Fibroblast of skin of left quadriceps (primary cell): ENCODE data around the gene ADRA1B.
"Not testable (repeated sequence)": the region's sequence is repeated elsewhere in the genome, so short reads cannot be mapped to it uniquely, and the experiment has no call there.

Experiments used
- DNase-seq, 2 experiments: peaks; one replicate each; pipeline ENCODE4 v3.0.0-alpha.2; 2013; ENCODE audit warnings: low read depth in 2 of 2

The ADRA1B gene

DNA sequence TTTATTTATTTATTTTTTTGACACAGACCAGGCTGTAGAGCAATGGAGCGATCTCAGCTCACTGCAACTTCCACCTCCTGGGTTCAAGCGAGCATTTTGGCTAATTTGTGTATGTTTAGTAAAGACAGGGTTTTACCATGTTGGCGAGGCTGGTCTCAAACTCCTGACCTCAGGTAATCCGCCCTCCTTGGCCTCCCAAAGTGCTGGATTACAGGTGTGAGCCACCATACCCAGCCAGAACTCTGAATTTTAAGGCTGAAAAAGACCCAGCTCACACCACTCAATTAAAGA, 49.5 kb downstream of the ADRA1B start:
- DNase-seq = not testable (repeated sequence)

DNA sequence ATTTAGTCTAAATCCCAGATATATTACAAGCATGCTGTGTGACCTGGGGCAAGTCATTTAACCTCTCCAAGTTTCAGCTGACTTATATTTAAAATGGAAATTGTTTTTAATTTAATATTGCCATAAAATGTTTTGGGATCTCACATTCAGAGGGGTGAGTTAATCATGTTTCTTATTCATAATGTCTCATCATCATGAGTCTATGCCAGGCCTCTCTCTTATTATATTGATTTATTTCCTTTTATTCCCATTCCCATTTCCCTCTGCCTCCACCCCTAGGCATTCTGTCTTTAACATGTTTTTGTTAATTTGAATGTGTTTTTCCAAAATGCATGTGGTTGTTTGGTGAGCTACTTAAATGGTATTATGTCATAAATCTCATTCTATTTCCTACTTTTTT, 53.7 kb downstream of the ADRA1B start:
- no peak for DNase-seq

DNA sequence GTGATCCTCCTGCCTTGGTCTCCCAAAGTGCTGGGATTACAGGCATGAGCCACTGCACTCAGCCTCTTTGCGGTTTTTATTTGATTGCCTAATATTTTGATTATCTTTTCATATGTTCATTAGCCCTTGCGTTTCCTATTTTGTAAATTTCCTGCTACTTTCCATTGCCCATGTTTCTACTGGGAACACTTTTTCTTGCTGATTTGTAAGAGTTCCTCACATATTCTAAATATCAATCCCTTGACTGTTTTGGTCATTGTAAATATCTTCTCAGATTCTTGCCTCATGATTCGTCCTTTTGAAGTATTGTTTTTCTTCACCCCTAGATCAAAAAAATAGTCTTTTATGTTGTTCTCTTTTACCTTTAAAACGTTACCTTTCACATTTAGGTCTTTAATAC, 54.8 kb downstream of the ADRA1B start:
- peak in 1 of 2 experiments; percentile 54 for DNase-seq

DNA sequence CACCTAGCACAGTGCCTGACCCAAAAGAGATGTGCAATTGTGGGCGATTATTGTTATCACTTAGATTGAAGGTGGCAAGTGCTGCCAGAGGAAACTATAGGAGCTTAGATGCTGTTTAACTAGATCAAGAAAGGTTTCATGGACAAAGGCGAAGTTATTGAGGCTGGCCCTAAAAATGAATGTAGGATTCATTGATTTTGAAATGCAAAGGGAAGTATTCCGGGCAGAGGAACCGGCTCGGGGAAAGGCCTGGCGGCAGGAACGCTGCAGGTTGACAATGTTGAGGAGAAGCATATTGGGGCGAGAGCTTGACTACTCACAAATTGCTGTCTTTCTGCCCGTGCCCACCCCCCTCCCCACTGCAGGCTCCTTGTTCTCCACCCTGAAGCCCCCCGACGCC, 55.2 kb downstream of the ADRA1B start:
- DNase-seq = no peak

DNA sequence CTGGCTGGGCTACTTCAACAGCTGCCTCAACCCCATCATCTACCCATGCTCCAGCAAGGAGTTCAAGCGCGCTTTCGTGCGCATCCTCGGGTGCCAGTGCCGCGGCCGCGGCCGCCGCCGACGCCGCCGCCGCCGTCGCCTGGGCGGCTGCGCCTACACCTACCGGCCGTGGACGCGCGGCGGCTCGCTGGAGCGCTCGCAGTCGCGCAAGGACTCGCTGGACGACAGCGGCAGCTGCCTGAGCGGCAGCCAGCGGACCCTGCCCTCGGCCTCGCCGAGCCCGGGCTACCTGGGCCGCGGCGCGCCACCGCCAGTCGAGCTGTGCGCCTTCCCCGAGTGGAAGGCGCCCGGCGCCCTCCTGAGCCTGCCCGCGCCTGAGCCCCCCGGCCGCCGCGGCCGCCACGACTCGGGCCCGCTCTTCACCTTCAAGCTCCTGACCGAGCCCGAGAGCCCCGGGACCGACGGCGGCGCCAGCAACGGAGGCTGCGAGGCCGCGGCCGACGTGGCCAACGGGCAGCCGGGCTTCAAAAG, 55.7 kb downstream of the ADRA1B start:
- no peak for DNase-seq

DNA sequence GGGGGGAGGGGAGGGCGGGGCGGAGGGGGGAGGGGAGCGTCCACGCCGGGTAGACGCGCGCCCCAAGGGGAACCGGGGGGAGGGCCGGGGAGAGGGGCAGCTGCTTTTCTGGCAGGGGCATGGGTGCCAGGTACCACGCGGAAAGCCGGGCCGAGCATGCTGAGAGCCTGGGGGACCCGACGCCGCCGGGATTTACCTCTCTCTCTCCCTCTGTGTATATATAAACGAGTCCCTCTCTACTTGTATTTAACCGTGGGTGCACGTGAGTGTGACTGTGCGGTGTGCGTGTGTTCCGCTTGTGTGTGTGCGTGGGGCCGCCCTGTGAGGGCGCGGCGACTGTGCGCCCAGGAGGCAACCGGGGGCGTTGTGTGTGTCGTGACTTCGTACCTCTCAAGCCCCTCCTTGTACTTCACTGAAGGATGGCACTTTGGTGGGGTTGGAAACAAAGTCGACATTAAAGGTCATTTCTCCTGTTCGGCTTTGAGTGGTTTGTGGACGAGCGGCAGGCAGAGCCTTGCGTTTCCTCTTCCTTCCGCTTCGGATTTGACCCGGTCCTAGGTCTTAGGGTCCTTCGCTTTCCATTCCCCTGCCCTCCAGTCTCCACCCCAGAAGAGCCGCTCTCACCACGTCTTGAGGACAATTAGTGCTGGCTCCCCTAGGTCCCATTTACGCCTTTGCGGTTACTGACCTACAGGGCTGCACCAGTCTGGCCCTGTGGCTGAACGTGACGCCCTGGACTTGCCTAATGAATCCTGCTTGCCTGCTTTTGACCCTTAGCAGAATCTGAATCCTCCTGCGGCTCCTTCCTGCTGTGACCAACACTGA, 56.5 kb downstream of the ADRA1B start:
- DNase-seq = no peak

DNA sequence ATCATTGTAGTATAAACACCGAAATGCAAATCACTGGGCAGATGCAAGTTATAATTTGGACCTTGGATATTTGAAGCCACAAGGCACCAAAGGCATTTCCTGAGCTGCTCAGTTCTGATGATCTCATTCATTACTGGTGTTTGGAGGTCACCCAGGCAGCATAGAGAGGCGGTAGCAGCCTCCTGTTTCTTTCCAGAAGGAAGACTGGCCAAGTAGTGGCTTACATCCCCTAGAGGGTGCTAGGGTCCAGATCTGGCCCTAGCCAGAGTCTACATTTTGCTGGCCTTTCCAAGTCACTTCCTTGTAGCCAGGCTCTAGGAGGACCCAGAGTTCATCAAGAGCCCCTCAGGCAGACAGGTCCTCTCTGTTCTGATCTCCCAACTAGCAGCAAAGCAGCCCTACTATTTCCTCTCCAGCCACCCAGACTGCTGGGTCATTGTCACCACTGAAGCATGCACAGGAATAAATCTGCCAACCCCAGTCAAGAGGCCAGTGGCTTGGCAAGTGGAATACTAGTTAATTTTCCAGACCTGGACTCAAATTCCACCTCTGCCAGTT, 59.3 kb downstream of the ADRA1B start:
- peak; percentile 86 to 88 for DNase-seq

DNA sequence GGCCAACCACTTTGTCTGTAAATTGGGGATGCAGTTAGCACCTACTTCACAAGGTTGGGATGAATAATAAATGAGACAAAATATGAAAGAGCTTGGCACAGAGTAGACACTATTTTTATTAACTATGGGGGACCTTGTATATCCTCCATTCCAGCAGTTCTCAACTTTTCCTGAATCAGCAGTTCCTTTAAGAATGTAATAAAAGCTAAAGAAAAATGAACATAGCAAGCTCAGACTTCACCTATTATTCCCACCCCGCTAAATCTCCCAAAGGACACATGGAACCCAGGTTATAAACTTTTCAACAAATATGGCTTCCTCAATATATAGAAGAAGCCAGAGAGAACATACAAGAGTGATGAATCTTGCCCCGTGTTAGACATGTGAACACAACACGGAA, 60.6 kb downstream of the ADRA1B start:
- no peak for DNase-seq

DNA sequence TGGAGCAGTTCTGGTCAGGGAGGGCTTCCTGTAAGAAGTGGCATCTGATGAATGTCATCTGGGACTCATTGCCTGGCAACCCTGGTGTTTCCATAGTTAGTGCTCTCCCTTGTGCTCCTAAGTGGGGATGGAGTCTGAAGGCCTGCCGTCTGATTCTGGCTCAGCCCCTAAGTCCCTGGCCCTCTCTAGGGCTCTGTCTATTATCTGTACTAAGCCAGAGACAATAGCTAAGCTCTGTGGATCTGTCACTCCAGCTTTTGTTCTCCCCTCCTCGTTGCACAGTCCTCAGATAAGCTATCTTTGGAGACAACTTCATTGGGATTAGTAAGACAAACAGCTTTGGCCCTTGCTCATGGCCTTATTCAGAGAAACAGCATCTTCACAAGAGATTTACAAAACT, 62.1 kb downstream of the ADRA1B start:
- no peak for DNase-seq

DNA sequence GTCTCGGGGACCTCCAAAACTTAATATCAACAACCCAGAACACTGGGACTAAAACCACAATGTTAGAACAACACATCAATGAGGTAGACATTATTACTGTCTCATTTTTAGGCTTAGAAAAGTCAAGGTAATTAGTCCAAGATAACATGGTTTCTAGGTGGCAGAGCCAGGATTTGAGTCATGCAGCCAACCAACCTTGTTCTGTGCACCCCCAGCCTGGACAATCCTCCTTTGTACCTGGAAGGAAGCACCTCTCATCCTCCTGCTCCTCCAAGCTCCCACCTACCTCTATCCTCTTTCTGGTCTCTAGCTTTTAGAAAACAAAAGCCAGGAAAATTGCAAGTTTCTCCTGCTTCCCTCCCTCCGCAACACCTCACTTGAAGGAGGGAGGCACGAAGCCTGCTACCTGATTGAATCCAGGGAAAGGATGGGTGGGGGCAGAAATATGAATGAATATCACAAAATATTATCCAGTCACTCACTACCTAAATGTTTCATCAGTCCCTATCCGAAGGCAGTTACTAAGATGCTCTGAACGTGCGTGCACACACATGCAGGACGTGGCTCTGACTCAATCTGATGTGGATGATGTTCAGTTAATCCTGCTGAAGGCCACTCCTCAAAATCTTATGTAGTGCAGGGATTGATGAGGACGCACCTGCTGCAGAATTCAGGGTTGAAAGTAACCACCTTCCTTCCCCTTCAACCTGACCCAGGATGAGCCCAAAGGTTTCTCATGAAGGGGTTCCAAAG, 66.3 kb downstream of the ADRA1B start:
- no peak for DNase-seq

DNA sequence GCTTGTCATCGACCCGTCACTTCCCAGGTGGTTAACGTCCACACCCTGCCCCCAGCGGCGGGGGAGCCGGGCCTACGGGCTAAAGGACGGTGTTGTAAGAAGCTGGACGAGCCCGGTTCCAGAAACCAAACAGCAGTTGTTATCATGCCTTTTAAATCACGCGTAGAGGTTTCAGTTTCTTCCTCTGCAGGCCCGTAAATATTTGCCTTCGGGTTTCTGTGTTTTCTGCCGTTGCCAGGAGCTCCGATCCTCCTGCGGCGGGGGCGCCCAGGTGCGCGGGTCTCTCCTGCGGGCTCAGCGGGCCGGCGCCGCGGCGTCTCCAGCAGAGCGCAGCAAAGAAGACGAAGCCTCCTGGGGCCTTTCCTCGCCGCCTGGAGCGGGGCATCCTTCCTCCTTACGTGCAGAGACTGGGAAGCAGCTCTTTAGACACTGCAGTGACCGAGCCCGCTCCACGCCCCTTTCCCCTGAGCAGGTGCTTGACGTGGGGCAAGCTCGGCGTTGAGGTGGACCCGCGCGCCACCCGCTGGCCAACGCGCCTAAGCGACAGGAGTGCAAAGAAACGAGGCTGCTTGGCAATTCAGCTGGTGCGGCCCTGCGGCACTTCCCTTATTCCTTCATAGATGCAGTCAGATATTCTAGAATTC, 70.9 kb downstream of the ADRA1B start:
- no peak for DNase-seq

DNA sequence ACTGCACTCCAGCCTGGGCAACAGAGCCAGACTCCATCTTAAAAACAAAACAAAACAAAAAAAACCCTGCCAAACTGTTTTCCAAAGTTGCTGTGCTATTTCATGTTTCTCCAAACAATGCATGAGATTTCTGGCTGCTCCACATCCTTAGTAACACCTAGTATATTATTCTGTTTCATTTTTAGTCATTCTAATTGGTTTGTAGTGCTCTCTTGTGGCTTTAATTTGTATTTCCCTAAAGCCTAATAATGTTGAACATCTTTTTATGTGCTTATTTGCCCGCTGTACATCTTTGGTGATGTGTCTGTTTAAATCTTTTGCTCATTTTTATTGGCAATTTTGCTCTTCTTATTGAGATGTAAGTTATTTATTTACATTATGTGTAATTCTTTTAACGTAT, 74.2 kb downstream of the ADRA1B start:
- DNase-seq = no peak

DNA sequence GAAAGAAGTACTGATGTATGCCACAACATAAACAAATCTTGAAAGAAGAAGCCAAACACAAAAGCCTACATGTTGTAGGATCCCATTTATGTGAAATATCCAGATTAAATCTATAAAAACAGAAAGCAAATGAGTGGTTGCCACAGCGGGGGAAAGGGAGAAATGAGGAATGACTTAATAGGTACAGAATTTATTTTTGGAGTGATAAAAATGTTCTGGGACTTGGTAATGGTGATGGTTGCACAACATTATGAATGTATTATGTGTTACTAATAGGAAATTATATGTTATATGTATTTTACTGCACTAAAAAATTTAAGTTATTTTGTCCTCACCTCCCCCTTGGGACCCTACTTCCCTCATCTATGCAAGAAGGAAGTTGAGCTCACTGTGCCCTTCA, 76.3 kb downstream of the ADRA1B start:
- no peak for DNase-seq

DNA sequence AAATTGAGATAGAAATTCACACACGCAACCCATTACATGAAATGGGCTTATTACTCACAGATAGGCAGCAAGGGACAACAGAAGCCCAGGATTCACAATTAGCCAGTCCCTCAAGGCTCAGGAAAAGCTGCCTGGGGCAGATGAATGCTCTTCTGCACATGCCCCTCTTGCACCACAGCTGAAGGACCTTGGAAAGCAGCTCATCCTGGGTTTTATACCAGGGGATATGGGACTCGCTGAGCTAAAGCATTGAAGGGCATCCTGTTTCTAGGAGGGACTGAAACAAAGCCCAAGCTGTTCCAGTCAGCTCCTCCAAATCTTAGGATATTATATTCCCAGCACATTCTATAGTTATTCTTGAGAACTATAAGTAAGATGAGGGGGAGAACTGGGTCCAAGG, 76.9 kb downstream of the ADRA1B start:
- DNase-seq = no peak

DNA sequence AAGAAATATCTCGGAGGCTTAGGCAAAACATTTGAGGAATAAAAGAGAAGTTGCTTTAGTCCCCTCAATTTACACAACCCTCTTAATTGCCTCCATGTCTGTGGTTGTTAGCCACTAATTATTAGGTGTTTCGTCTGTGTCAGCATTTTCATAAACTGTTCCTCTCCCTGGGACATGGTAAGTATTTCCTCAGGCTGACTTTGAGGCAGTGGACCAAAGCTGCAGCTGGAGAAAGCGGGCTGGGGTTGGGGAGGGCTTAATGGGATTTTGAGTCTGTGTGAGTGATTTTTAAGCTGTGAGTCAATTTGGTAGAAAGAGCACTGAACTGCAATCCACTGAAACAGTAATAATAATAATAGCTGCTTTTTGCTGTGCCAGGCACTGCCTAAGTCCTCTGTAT, 79.6 kb downstream of the ADRA1B start:
- DNase-seq = no peak

DNA sequence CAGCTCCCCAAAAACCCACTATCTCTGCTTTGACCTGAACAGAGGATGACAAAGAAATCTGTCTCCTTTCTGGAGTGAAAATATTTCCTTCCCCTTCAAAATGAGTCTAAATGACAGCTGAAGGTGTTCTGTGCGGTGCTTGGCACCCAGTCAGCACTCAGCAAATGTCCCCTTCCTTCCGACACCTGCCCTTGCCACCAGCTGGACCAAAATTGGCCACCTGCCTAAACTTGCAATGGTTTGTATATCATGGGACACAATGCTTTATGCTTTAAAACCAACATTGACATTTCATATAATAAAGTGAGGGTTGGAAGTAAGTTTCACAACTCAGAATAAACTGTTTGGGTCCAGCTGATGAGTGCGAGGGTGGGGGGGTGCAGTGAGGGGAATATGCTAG, 85.2 kb downstream of the ADRA1B start:
- DNase-seq = no peak

DNA sequence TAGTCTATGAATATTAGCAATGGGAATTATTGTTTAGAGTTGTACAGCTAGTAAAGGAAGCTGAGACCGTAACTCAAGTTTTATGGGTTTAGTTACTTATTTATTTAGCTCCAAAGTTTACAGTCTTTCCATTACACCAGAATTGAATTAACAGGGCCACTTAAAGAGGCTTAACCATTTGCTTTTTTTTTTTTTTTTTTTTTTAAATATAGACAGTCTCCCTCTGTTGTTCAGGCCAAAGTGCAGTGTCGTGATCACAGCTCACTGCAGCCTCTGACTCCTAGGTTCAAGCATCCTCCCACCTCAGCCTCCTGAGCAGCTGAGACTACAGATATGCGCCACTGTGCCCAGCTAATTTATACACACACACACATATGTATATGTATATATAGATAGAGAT, 91.2 kb downstream of the ADRA1B start:
- DNase-seq = no peak

DNA sequence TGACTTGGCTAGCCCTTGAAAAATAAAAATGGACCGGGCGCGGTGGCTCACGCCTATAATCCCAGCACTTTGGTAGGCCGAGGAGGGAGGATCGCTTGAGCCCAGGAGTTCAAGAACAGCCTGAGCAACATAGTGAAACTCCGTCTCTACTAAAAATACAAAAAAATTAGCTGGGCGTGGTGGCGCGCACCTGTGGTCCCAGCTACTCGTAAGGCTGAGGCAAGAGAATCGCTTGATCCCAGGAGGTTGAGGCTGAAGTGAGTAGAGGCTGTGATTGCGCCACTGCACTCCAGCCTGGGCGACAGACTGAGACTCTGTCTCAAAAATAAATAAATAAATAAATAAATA, 92.2 kb downstream of the ADRA1B start:
- DNase-seq = not testable (repeated sequence)

DNA sequence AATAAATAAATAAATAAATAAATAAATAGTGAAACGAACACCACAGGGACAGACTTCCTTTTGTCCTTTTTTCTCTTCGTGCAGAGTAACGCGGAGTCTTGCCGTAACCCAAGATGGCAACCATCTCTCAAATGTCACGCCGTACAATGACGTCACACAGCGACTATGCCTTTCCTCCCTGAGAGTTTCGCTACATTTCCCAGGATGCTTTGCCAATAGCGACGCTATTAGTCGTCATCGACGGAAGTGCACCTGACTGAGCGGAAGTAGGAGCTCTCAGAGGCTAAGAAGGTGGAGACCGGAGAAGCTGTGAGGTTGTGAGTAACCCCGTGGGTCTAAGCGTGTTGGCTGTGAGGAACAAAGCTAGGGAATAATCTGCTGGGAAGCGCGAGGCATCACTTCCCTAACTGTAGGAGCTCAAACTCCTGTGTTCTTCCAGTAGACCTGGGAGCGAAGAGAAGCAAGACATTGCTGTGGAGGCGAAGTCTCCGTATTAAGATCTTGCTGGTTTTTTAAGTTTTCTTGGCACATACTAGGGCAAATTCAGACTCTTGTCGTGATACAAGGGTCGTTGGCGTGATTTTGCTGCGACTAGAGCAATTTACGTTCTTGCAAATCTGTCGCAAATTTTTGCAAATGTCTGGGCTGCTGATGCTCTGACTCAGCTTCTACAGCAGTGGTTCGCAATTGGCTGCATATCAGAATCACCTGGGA, 92.8 kb downstream of the ADRA1B start, which contains the start of gene TTC1:
Gene TTC1, plus strand, starts transcription at position 263 of the 714 bp plus-strand sequence. CDS start 1,390 bp downstream, outside the sequence.
- DNase-seq = peak; percentile 99

DNA sequence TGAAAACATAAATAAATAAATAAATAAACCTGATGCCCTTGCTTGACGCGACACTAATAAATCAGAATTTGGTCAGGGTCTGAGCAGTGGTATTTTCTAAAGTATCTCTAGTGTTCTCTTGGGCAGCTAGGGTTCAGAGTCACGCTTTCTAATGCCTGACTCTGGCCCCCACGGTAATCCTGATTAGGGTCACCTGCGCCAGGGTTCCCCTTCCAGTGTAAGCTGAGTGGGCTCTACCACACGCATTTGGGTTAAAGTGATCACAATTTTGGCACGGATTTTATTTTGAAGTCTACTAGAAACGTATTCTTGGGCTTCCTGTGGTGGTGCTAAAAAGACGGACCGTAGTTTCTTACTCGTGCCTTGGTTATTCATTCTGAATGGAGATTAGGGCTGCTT, 93.3 kb downstream of the ADRA1B start:
- DNase-seq = no peak

DNA sequence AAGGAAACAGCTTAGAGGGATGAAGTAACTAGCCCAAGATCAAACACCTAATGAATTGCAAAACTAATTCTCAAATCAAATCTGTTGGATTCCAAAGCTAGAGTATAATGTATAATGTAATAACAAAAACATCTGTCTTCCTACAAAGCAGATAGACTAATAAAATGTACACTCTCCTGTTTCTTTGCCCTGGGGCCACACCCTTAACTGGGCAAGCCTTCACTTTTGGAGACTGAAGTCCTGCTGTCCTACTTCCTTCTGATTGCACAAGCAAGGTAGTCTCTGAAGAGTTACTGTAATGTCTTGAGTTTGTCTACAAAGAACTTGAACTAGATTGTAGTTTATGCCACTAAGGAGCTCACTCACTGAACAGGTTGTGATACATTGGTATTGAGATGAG, 95.2 kb downstream of the ADRA1B start:
- DNase-seq = no peak

DNA sequence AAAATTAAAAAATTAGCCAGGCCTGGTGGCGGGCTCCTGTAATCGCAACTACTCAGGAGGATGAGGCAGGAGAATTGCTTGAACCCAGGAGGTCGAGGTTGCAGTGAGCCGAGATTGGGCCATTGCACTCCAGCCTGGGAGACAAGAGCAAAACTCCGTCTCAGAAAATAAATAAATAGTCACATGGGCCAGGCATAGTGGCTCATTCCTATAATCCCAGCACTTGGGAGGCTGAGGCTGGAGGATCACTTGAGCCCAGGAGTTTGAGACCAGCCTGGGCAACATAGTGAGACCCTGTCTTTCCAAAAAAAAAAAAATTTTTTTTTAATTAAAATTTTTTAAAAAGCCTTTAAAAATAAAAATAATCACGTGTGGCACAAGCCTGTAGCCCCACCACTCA, 97.9 kb downstream of the ADRA1B start:
- not testable (repeated sequence) for DNase-seq
